Ureter (tissue), 1 donor: ENCODE data around the gene LRRN3. TPM values are rescaled to one million over a fixed set of nuclear protein-coding genes. Genes with fewer than 3 reads are reported as not detected.

Source experiments
- DNase-seq: peaks from one replicate; pipeline ENCODE4 v3.0.0-alpha.2; 2020; ENCODE audit warnings: low spot score
- total RNA-seq: library from RNA; stranded (reverse); gene quantifications from one replicate; pipeline ENCODE4 v1.2.4, GENCODE V29; 2023
- donor health status: DM: yes; HTN: yes; CAD: no.

LRRN3 gene
- total RNA-seq, 1 donor from 2014 or later = 1.2 TPM

GRCh38 chr7:111077001-111077400 lies 13.9 kb upstream of the LRRN3 start:
- DNase-seq = no peak

DNA sequence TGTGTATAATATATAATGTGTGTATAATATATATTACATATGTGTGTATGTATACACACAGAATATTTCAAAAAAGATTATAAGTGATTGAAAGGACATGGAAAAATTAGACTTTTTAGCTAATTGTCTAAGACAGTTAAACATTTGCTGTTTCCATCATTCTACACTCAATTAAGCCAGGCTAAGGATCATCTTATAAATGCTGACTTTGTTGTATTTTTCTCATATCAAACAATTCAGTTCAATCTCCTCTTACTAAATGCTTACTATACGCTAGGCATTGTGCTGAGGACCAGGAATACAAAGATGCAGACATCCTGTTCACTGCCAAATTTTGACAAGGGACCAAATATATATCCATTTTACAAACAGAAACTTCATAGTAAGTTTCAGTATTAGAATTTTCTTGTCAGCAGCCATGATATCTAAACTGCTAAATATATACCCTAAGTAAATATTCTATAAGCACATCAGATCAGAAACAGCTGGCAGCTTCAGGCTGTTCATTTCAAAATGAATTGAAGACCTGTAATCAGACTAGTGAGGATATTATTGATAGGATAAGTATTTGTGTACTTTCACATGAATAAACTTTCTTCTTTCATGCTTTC lies 10.3 kb upstream of the LRRN3 start:
- no peak for DNase-seq

DNA sequence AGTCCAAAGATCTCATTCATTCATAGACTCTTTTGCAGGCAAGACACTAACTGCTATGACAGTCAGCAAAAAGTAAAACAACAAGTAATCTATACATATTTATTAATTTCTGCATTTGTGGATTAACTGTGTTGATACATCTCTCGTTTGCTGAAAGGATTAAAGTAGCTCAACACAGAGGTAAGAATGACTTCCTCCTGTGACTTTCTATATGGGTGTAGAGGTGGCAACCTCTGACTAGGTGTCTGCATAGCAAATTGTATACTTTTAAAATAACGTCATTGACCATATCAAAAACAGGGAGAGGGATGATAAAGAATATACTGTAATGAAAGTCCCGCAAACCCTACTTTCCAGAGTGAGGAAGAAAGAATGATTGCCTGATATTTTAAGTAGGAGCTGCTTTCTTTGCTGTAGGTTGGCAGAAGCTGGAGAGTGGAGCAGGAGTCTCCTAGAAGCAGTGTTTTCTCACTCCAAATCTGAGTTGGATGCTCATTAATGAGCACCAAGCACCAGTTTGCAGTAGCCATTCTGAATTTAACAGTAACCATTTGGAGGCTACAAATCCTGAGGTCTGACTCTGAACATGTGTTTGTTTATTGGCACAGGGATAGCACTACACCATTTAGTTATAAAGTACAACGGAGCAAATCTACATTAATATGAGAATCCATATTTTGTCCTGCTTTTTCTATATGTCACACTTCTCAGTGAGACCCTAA lies 9.2 kb upstream of the LRRN3 start:
- DNase-seq = no peak

DNA sequence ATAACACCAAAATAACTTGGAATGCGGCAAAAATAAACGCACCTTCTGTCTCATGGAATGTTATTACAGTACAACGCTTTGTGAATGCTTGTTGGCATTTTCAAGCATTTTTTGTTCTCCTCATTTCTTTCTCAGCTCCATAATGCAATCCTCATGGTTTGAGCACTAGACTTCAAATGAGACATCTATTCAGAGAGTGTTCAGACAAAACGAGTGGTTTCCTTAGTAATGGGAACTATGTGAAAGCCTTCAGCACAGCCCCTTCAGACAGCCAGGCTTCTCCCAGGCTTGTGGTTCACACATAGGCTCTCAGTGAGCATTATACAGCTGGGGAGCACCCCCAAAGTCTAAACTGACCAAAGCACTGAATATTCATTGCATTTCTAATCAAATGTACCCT lies 8.6 kb upstream of the LRRN3 start:
- no peak for DNase-seq

DNA sequence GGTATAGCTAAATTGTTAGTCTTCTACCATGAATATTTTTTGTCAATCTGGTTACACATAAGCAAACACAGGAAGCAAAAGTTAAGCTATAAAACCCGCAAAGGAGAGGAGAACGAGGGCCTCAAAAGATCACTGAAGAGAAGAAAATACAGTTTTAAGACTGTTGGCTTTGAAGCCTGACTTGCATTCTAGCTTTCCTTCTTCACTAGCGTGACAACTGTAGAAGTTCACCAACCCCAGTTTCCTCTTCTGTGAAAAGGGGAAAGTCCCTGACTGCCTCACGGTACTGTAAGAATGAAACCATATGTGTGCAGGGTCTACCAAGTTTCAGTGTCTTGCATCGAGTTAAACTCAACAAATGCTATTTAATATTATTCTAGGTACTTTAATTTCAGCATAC lies 7.5 kb upstream of the LRRN3 start:
- DNase-seq = no peak

GRCh38 chr7:111085356-111085755 lies 5.6 kb upstream of the LRRN3 start:
- no peak for DNase-seq

- DNase-seq = no peak
Measured at GRCh38 chr7:111086532-111086931, 4.4 kb upstream of the LRRN3 start.

GRCh38 chr7:111088328-111088727 lies 2.6 kb upstream of the LRRN3 start:
- no peak for DNase-seq

- no peak for DNase-seq
Measured at GRCh38 chr7:111089822-111090426, 1.0 kb upstream of the LRRN3 start.

DNA sequence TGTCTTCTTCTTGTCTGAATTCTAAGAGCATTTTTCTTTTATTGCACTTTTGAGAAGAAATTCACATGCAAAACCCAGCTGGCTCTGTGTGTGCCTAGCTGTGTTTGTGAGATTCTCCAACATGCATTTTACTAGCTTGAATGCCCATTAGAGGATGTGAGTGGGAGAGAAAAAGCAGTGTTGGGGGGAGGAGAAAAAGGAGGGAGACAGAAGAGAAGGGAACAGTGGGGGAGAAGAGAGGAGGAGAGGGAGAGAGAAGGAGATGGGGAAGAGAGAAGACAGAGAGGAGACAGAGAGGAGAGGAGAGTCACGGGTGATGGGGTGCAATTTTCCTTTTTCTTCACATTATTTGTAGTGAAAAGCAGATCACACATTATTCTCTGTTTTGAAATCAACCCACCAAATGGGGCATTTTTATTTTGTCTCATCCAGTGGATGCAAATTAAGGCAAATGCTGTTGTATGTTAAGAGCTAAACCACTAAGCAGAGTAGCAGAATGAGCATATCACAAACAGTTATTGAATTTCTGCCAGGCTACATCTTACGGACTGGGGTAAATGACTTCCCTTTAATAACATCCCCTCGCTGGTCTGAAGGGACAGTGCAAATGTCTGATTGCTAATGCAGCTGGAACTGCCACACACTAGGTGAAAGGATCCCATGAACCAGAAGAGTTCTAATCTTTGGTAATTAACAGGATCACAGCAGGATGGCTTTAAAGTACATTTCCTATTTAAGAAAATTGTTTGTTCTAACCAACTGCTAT lies 849 bp downstream of the LRRN3 start:
- DNase-seq = no peak

- no peak for DNase-seq
Measured at GRCh38 chr7:111092406-111093236, 1.7 kb downstream of the LRRN3 start.

GRCh38 chr7:111093496-111093895 lies 2.6 kb downstream of the LRRN3 start:
- DNase-seq = no peak

DNA sequence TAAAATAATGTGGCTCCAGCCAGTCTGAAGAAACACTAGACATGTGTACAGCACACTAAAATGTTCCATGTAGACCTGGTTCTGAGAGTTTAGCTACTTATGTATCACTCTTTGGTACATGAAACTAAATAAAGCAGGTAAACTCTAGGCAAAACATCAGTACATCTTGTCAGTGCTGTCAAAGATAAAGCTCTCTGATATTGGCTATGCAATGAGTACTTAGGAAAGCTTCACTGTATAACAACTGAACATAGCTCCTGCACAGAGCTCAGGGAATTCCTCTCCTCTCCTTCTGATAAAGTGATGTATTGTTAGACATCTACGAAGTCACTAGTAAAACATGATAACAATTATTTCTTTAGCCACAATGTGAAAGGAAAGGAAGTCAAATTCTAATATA lies 3.5 kb downstream of the LRRN3 start:
- no peak for DNase-seq

GRCh38 chr7:111096997-111097396 lies 6.1 kb downstream of the LRRN3 start:
- DNase-seq = no peak

DNA sequence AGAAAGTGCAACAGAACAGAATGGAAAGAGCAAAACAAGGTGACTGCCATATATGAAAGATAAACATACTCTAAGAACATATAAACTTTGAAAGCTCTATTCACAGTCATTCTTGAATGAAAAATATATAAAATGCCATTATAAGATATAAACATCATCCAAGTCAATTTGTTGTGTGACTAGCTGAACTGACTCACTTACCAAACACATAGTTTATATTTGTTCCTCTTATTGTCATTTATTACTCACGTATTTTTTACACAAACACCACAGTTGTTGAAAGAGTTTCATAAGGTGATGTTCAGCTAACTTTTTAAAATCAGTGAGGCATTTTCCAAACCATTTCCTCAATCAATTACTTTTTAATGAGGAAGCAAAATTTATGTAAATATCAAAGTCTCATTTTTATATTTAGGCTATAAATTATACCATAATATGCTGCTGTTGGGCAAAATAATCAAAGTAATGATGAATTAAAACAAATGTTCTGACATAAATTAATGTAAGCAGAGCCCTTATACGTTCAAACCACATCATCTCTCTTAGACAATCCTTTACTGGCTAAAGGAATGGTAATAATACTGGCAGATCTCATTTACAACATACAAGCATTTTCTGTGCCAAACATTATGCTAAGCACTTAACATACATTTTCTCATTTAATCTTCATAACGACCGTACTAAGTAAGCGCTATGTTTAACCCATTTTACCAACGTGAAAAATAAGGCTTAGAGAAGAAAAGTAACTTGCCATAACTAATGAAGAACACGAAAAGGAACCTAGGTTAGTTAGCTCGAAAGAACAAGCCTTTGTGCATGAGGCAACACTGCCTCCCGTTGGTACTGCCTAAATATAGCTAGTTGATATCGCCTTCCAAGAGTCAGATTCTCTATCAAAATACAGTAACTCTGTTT lies 7.3 kb downstream of the LRRN3 start:
- no peak for DNase-seq

DNA sequence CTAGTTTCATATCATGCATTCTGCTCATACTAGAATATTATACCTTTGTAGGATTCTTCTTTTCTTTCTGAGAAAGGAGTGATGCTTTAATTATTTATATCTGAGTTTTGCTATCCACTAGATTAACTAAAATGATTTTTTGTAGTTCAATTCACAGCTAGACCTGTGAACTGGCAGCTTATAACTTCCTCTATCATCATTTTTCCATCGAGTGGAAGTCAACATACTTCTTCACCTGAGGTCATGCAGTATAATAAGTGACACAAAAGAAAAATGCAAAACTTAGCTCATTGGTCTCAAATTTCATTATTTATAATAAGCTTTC lies 8.0 kb downstream of the LRRN3 start:
- DNase-seq = no peak

DNA sequence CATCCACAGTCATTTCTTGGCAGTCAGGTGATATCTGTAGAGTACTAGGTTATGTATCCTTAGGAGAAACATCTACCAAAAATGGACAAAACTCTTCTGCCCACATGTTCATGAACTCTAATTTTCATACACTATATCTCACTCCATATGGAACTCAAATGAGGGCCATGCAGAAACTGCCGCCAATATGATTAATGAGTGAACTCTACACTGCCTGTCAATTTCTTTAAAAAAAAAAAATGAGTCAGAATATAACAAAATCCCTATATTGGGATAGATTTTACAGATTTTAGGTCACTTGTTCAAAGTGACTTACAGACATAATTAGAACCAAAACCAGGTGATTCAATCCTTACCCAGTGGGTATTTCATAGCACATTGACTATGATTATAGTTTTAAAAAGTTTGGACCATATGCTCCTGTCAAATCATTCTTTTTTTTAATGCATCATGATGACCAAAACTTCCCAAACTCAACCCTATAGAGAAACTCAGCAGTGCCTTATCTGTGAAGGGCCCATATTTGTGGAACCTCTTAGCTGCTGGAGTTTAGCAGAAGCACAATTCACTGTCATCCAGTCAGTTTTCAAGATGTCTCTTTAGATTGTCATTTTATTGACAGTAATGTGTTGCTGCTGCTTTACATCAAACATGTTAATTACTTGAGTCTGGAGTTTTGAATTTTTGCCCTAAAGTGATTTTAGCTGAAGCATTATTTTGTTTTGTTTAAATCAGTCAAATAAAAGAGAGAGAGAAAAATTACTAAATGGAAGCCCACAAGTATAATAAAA lies 11.1 kb downstream of the LRRN3 start:
- DNase-seq = no peak

DNA sequence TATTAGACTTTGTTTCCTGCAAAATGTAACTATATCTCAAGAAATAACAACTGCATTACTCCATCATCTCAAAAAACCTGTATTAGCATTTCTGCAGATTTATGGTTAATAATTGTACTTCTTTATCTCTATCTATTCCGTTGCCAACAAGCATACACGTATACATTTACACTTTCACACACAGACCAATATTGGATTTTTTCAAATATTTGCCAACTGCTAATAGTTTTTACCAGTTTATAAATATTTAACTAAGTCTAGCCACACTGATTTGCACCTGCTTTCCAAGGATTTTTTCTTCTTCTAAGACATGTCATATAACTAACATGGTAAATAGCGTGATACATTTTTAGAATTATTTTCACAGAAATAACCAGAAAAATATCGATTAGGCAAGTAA lies 12.2 kb downstream of the LRRN3 start:
- no peak for DNase-seq

DNA sequence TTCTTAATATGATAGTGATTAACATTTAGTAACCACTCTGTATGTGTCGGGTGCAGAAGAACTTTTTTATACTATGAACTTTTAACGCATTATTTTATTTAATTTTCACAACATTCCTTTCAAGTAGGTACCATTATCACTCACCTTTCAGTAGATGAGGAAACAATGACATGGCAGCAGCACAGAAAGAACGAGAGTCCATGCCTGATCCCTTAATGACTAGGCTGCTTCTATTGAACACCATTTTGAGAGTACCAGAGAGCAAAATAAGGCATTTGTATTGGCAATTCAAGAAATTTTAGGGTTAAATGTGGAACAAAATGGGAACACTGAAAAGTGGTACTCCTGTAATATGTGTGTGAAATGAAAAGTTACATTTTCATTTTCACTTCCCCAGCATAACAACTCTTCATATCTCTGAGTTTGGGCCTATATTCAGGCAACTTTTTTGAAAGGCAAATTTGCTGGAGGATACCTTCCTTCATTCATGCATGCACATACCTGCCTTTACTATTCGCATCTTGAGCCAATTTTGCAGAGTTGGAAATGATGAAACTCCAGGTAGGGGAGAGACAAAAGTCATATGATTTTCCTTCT lies 12.8 kb downstream of the LRRN3 start:
- DNase-seq = no peak

DNA sequence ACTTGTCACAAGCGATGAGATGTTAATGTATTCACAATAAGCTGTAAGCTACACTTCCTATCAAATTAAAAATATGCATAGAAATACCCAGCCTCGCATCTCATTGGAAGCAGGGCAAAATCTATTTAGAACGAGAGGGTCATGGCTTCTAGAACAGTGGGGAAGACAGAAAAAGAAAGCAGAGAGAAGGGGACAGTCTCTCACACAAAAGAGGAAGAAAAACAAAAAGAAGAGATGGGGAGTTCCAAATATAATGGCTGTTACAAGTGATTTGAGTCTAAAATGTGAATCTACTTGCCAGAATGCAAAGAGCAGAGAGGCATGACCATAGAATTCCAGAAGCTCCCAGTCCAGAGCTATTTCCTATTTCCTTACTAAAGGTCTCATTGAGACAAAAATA lies 13.8 kb downstream of the LRRN3 start:
- no peak for DNase-seq
